OCI-M1 (cell line): ENCODE measurements around the gene ENTPD8.
A peak's percentile ranks its signal among the peaks of the same experiment; 100 is the strongest.
"Not testable (repeated sequence)": the region's sequence is repeated elsewhere in the genome, so short reads cannot be mapped to it uniquely, and the experiment has no call there.

Source experiments
- DNase-seq: peaks from one replicate; lab custom pipeline; 2025; lab: John Stamatoyannopoulos, UW

ENTPD8 gene

DNA sequence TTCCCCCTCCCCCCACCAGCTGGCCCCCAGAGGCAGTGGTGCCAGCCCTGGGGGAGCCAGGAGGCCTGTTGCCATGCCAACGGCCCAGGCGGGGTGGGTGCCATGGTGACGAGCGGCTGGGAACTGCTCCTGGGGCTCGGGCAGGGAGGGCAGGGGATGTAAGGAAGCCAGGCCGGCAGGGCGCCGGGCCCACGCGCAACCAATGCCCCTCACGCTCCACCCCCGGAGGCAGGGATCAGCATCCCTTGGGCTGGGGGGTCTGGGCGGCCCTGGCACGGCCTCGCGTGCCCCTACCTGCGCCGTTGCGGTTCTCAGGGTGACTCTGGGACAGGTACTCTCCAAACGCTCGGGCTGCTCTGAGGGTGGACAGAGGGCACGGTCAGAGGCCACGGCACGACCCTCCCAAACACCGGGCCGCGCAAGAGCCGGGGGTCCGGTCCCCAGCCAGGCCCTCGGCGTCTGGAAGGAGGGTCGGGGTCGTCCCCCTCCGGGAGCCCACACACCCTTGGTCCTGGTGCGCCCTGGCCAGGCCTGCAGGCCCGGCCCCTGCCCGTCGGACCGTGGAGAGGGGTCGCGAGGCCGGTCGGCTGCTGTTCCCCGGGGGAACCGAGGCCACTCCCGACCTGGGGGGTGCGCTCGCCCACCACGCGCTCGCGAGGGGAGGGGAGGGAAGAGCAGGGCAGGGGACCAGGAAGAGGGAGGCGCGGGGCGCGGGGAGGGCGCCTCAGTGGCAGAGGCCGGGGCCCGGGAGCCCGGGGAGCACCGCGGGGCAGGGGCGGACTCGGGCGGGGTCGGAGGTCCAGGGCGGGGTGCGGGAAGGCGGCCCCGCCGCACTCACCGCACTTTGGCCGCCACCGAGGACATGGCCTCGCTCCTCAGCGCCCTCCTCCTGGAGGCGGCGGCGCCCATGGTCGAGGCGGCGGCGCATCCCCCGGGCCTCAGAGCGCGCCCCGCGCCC, 17.3 kb upstream of the ENTPD8 start:
- peak; percentile 51 for DNase-seq

DNA sequence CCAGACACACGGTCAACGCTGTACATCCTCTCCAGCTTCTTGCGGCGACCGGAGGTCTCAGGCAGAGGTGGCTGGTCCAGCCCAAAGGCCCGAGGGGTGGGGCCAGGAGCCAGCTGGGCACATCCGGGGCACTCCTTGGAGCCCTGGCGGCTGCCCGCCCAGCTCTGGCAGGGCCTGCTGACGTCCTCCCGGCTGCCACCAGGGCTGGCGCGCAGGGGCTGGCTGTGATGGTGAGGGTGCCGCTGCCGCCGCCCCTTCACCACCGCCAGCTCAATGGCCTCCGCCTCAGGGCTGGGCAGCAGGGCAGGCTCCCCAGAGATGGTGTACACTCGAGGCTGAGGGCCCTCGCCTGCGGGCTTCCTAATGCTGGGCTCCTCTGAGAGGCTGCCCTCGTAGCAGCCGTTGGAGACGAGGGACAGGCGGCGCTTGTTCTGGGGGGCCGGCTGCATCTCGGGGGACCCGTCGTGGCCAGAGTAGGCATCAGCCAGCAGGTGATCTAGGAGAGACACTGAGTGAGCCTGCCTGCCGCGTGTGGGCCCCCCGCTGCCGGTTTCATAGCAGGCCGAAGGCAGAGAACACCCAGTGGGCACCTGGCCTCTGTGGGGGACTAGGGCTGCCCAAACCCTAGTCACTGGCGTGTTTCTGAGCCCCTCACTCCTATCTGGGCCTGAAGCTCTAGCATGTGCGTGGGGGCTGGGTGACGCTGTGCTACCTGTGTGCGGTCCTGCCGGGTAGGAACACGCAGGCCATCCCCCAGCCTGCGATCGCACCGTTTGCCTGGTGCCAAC, 16.4 kb upstream of the ENTPD8 start:
- no peak for DNase-seq

DNA sequence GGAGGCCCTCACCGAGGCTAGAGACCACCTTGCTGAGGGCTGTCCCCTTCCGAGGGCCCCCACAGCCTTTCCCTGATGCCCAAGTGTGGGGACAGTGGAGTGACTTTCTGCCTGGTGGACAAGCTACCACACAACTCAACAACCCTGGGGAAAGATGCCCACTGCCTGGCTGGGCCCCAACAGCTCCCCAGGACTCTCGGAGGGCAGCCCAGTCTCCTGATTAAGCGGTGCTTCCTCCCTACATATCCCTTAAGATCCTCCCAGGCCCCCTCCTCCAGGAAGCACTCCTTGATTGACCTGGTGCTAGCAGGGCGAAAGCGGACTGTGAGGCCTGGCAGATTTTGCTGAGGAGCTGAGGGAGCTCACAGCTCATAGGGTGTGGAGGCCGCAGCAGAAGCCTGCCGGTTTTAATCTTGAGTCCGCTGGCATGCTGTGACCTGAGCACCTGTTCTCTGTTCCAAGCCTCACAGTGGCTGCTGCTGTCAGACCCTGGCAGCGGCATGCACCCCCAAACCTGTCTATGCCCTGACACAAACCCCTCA, 15.8 kb upstream of the ENTPD8 start:
- no peak for DNase-seq

DNA sequence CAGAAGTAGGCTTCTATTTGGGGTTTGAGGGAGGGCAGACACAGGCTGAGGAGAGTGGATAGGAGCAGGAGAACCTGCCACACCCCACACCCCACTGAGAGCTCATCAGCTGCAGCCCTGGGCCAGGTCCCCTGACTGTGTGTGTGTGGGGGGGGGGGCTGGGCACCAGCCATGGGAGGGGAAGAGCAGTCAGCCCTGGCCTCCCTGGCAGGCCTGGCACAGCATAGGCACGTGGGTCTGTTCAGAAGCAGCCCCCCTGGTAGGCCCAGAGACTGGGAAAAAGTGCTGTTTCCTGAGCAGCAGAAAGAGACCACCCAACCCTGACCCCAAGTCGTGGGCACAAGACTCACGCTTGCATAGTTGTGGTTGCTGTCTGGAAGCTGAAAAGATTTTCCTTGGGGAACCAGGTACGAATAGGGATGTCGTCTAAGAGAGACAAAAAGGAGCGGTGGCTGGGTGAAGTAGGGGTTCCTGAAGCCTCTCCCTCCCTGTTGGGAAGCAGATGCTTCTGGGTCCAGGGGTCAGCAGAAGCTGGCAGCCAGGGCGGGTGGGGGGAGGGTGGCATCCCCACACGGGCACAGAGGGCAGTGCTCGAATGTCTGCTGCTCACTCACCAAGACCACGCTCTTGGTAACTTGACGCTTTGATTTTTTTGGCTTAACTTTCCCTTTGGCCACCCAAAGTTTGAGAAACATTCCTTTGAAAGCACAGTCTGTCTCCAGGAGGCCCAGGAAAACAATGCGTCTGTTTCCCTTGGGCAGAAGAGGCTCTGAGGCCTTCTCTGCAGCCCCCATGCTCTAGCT, 15.1 kb upstream of the ENTPD8 start:
- DNase-seq, result no peak

DNA sequence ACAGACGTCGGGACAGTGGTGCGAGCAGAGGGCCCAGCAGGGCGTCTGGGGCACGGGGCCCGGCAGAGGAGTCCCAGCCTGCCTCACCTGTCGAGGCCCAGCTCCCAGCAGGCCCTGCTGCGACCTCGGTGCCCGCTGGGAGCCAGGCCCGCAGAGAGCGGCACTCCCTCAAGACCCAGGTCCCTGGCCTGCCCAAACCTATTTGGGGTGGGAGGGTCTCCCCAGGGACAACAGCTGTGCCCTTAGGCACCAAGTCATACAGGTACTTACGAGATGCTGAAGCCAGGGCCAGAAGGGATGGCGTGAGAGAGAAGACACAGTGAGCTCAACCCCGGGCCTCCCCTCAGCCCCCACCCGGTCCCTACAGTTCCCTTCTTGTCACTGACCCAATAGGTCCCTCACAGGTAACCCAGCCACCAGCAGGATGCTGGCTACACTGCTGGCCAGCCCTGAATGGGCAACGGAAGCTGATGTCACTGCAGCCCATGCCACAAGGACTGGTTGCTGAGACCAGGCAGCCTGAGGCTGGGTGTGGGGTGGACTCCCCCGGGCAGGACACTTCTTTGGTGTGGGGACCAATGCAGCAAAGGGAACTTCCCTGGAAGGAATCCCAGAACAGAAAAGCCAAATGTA, 14.3 kb upstream of the ENTPD8 start:
- DNase-seq, result no peak

DNA sequence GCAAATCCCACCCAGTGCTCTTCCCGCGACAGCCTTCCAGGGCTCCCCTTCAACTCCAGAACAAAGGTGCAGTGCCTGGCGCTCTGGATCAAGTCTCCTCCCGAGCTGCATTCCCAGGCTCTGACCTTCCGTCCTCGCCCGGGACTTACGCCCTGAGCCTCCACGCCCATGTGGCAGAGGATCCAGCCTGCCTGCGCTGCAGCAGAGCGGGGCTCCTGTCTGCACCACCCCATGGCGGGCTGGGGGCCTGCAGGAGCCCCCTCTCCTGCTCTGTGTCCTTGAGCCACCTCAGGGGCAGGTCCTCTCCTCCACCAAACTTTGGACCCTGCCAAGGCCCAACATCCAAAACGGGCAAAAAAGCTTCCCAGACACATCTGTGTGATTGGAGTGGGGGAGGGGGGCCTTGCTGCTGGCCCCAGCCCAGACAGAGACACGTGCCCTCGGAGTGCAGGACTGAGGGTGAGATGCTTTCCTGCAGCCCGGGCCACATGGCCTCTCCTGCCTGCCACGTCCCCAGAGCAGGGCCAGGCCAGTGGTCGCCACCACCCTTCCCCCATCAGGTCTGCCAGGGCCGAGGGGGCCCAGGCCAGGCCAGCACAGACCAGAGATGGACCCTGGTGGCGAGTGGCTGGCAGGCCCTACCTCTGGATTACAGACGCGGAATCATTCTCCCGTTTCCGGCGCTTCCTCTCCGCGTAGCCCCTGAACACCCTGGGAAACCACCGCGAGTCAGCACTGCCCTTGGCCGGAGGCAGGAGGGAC, 13.6 kb upstream of the ENTPD8 start:
- no peak for DNase-seq

DNA sequence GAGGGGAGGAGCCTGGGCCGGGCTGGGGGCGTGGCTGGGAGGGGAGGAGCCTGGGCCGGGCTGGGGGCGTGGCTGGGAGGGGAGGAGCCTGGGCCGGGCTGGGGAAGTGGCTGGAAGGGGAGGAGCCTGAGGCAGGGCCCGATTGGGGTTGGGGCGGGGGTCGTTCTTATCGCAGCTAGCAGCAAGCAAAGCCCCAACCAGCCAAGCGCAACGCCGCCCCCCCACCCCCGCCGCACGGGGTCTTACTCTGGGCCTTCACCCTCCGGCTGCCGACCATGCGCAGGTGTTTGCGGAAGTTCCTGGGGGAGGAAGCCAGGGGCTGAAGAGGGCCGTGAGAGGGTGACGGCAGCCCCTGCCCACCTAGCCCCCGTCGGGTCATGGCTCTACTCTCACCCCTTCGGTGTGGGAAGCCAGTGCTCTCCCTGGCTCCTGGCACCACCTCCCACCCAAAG, 13.0 kb upstream of the ENTPD8 start:
- DNase-seq, result no peak

DNA sequence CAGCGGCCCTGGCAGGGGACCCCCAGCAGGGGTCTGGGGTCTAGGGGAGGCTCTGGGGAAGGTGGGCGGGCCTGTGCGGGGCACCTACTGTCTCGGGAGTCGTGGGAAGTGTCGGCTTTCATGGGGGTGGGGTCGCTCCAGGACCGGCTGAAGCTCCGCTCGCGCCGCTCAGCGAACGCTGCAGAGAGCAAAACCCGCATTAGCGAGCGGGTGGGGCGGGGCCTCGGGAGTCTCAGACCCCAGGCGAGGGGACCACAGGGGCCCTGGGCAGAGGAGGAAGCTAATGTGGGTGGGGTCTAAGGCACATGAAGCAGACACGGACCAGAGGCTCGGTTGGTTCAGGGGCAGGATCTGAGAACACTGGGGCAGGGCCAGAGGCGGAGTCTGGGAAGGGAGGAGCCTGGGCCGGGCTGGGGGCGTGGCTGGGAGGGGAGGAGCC, 12.5 kb upstream of the ENTPD8 start:
- DNase-seq, result peak; percentile 9

DNA sequence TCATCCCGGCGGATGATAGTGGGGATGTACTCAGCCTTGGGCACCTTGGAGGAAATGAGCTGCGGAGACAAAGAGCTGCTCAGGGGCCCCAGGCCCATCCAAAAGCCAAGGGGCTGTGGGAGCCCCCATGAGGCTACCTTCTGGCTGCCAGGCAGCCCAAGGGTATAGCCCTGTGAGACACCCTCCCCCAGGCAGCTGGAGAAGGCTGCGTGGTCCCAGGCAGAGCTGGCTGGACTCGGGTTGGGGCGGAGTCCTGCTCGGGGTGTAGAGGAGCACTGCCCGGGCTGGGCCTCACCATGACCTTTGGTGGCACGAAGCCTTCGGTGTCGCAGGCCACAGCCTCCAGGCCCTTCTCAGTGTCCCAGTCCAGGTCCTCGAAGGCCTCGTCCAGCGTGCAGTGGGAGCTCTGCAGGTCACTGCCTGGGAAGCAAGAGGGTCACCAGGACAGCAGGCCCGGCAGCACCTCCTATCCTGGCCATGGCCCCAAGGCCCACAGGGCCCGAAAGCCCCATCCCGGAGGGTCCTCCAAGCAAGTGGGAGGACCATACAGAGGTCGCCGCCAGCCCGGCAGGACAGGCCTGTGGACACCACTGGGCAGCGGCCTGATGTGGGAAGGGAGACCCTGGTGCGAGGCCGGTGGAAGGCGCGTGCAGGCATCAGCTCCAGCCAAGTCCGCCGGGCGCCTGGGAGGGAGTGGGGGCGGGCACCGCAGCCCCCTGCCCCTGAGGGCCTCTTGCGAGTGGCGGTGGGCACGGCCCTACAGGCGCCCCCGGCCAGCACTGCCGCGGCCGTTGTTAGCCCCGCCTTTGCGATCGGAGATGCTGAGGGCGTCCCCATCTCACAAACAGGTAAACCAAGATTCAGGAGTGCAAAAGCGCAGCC, 11.8 kb upstream of the ENTPD8 start:
- no peak for DNase-seq

DNA sequence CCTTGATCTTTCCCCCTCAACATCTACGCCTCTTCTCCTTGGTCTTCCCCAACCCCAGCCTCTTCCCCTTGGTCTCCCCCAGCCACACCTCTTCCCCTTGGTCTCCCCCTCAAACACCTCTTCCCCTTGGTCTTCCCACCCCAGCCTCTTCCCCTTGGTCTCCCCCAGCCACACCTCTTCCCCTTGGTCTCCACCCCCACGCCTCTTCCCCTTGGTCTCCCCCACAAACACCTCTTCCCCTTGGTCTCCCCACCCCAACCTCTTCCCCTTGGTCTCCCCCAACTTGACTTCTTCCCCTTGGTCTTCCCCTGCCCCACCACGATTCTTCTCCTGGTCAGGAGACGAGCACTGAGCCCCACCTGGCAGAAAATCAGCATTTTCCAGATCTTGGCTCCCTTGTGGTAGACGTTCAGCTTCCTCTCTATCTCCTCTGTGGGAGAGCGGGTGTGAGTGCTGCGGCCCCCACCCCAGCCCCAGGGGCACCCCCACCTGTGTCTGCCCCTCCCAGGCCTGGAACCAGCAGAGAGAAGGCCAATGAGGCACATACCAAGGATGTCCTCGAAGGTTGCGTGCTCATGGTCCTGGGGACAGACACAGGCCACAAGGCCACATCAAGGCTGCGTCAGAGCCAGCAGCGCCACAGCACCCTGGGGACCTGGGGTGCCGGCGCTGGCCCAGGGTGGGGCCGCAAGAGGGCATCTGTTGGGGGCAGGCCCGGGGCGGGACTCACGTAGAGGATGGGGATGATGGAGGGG, 11.0 kb upstream of the ENTPD8 start:
- DNase-seq, result no peak

DNA sequence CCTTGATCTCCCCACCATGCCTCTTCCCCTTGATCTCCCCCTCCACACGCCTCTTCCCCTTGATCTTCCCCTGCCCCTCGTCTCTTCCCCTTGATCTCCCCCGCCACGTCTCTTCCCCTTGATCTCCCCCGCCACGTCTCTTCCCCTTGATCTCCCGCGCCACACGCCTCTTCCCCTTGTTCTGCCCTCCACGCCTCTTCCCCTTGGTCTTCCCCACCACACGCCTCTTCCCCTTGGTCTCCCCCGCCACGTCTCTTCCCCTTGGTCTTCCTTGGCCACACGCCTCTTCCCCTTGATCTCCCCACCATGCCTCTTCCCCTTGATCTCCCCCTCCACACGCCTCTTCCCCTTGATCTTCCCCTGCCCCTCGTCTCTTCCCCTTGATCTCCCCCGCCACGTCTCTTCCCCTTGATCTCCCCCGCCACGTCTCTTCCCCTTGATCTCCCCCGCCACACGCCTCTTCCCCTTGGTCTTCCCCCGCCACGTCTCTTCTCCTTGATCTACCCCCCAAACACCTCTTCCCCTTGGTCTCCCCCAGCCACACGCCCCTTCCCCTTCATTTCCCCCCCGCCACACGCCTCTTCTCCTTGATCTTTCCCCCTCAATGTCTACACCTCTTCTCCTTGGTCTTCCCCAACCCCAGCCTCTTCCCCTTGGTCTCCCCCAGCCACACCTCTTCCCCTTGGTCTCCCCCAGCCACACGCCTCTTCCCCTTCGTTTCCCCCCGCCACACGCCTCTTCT, 10.3 kb upstream of the ENTPD8 start:
- DNase-seq, result not testable (repeated sequence)

DNA sequence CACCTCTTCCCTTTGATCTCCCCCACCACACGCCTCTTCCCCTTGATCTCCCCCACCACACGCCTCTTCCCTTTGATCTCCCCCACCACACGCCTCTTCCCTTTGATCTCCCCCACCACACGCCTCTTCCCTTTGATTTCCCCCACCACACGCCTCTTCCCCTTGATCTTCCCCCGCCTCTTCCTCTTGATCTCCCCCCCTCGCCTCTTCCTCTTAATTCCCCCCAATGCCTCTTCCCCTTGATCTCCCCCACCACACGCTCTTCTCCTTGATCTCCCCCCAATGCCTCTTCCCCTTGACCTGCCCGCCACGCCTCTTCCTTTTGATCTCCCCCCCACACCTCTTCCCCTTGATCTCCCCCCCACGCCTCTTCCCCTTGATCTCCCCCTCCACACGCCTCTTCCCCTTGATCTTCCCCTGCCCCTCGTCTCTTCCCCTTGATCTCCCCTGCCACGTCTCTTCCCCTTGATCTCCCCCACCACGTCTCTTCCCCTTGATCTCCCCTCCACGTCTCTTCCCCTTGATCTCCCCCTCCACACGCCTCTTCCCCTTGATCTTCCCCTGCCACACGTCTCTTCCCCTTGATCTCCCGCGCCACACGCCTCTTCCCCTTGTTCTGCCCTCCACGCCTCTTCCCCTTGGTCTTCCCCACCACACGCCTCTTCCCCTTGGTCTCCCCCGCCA, 9.5 kb upstream of the ENTPD8 start:
- peak; percentile 67 for DNase-seq

DNA sequence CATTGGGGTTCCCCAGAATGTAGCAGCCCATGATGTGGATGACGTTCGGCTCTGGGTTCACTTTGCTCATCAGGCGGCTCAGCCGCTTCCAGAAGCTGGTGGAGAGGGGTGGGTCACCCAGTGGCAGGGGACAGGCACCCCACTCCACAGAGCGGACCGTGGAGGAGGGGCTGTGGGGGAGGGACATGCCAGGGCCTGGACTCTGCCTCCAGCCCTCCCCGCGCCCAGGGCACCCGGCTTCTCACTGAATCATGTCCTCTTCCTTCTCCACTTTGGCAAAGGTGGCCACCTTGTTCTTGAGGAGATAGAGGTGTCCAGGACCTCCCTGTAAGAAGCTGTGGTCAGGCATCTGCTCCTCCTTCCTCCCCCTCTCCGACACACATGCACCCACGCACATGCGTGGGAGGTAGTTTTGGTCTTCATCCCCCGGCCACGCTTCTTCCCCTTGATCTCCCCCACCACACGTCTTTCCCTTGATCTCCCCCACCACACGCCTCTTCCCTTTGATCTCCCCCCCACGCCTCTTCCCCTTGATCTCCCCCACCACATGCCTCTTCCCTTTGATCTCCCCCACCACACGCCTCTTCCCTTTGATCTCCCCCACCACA, 8.9 kb upstream of the ENTPD8 start:
- peak; percentile 85 for DNase-seq

DNA sequence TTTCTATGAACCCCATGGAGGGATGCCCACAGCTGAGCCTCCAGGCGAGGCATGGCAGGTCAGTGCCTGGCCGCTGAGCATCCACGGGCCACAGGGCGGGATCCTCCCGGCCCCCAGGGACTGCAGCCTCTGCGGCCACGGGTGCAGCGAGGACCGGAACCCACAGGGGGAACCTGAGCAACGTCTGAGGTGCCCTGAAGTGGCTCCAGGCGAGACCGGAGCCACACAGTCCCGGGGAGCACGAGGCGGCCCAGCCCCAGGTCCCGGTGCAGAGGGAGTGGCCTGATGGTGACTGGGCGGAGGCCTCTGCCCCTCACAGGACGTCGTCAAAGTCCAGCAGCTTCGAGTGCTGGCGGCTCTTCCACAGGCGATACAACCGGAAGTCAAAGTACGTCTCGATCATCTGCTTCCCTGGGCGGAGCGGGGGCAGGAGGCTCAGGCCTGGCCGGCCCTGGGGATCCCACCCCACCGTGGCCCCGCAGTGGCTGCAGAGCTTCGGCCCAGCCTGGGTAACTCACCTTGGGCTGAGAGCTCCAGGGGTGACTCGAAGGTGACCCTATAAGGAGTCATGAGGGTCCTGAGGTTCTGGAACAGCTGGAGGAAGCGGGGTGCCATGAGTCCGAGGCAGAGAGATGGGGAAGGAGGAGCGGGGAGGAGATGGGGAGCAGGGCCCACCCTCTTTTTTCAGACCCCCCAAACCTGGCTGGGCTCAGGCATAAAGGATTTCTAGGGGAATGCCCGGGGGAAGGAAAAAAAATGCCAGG, 8.1 kb upstream of the ENTPD8 start:
- DNase-seq, result no peak

DNA sequence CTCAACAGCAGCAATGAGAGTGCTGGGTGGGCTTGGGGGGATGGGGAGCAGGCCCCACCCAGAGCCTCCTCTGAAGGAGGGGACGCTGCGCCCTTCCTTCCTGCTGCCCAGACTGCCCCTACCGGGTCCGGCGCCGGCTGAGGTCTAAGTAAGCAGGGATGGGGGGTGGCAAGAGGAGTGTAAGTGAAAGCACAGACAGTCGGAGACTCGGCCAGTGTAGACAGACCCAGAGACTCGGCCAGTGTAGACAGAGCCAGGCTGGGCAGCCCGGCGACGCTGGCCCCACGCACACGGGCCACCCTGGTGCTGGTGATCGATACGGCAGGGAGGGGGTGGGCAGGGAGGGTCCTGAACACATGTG, 7.4 kb upstream of the ENTPD8 start:
- DNase-seq, result no peak
